Hepatocyte (in vitro differentiated cells): ENCODE data around the gene GABBR2. TPM values are rescaled to one million over a fixed set of nuclear protein-coding genes. Genes with fewer than 3 reads are reported as not detected.

Experiments
- DNase-seq: peaks from one replicate; pipeline ENCODE4 v3.0.0-alpha.2; 2016; ENCODE audit warnings: low spot score
- H2AFZ ChIP-seq: fragments of 200-600 bp; sonication (generic); 2 replicates; pipeline ENCODE4 v1.6.0; 2016; ENCODE audit warnings: antibody characterized with exemption, mild to moderate bottlenecking
- H3K27ac ChIP-seq: fragments of 200-600 bp; sonication (generic); 2 replicates; pipeline ENCODE4 v1.5.1; 2016; ENCODE audit warnings: mild to moderate bottlenecking
- H3K27me3 ChIP-seq: fragments of 200-600 bp; sonication (generic); 2 replicates; pipeline ENCODE4 v1.6.1; 2016
- H3K36me3 ChIP-seq: fragments of 200-600 bp; sonication (generic); replicated peaks from 2 replicates; pipeline ENCODE4 v1.5.1; 2016; ENCODE audit warnings: low read depth; ENCODE audit not compliant: insufficient read depth
- H3K4me1 ChIP-seq: fragments of 200-600 bp; sonication (generic); 2 replicates; pipeline ENCODE4 v1.5.1; 2016; ENCODE audit warnings: mild to moderate bottlenecking, moderate library complexity; ENCODE audit not compliant: insufficient read depth
- H3K4me2 ChIP-seq: fragments of 200-600 bp; sonication (generic); 2 replicates; pipeline ENCODE4 v1.6.0; 2016
- H3K4me3 ChIP-seq: fragments of 200-600 bp; sonication (generic); 2 replicates; pipeline ENCODE4 v1.5.1; 2016; ENCODE audit warnings: mild to moderate bottlenecking
- H3K79me2 ChIP-seq: fragments of 200-600 bp; sonication (generic); 2 replicates; pipeline ENCODE4 v1.6.0; 2017; ENCODE audit warnings: mild to moderate bottlenecking
- H3K9me2 ChIP-seq: fragments of 200-600 bp; sonication (generic); replicated peaks from 2 replicates; pipeline ENCODE4 v1.6.0; 2017; ENCODE audit warnings: mild to moderate bottlenecking; ENCODE audit not compliant: insufficient read depth
- H3K9me3 ChIP-seq: fragments of 200-600 bp; sonication (generic); 2 replicates; pipeline ENCODE4 v1.5.1; 2016; ENCODE audit warnings: low read depth, mild to moderate bottlenecking
- H4K20me1 ChIP-seq: fragments of 200-600 bp; sonication (generic); 2 replicates; pipeline ENCODE4 v1.6.0; 2016; ENCODE audit warnings: mild to moderate bottlenecking; ENCODE audit not compliant: insufficient read depth, poor library complexity, severe bottlenecking
- EZH2 ChIP-seq: fragments of 200-600 bp; sonication (generic); IDR thresholded peaks from 2 replicates; pipeline ENCODE4 v1.6.1; 2016; ENCODE audit warnings: antibody characterized with exemption, mild to moderate bottlenecking, borderline replicate concordance
- EZH2phosphoT487 ChIP-seq: fragments of 200-600 bp; sonication (generic); IDR thresholded peaks from one replicate; pipeline ENCODE4 v1.6.1; 2018; ENCODE audit warnings: antibody characterized with exemption, mild to moderate bottlenecking, low read depth, moderate library complexity; ENCODE audit not compliant: unreplicated experiment, severe bottlenecking
- WGBS: methylation state at CpG from one replicate; pipeline ENCODE4 v1.1.6; 2016; ENCODE audit warnings: low lambda C conversion rate; ENCODE audit errors: missing lambda C conversion rate; 5-methylcytosine and 5-hydroxymethylcytosine counted together
- polyA plus RNA-seq: library from polyadenylated mRNA; unstranded; fragments of >200 nt; fragmentation: Nextera tagmentation; extraction: Ambion mirVana; gene quantifications from 2 replicates; pipeline ENCODE4 v1.2.1, GENCODE V29; 2016
- total RNA-seq: library from RNA; depleted of rRNA; stranded (reverse); fragments of >200 nt; gene quantifications from 2 replicates; pipeline ENCODE4 v1.2.3, GENCODE V29; 2014
- TF ChIP-seq, protein P1 (sequence below): fragments of 200-600 bp; sonication (generic); IDR thresholded peaks from 2 replicates; pipeline ENCODE4 v1.5.1; 2016; ENCODE audit warnings: antibody characterized with exemption, mild to moderate bottlenecking; ENCODE audit not compliant: poor library complexity

GABBR2 gene
- total and polyA plus RNA-seq, 2 experiments from 2014 or later: 0.20 to 0.28 TPM

DNA sequence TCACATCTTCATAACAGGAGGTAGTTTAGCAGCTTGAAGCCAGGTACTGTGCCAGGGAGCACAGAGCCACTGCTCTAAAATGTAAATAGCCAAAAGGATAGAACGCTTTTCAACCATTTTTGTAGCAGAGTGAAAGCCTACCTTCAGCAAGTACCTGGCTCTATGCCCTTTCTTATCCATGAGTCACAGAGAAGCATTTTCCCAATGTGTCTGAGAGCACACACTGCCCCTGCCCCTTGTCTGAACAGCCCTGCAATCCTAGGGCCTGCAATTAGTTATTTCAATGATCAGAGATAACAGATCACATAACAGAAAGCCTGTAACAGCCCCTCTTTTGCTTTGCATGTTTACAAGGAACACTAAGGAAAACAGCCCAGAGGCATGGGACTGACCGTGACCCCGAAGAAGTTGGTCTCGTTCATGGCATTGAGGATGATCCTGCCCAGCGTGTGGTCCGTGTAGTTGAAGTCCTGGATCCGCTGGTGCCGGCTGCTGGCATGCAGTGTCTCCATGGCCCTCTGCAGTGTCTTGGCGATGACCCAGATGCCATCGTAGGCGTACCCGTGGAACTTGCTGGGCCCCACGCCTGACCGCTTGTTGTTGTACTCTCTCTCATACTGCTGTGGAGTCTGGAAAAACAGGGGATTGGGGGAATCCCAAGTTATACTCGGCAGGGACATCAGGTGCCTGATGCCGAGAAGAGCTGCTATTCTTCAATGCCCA is 255.0 kb downstream of the GABBR2 start:
- DNase-seq: no peak
- H3K79me2 ChIP-seq: no peaks in the 10 kb centered on the region
- H3K27me3 ChIP-seq: no peaks in the 10 kb centered on the region
- H3K4me3 ChIP-seq: no peak overlapping the region
- TF ChIP-seq EZH2 (no peak), EZH2phosphoT487 (no peak)
- TF ChIP-seq, protein P1, sequence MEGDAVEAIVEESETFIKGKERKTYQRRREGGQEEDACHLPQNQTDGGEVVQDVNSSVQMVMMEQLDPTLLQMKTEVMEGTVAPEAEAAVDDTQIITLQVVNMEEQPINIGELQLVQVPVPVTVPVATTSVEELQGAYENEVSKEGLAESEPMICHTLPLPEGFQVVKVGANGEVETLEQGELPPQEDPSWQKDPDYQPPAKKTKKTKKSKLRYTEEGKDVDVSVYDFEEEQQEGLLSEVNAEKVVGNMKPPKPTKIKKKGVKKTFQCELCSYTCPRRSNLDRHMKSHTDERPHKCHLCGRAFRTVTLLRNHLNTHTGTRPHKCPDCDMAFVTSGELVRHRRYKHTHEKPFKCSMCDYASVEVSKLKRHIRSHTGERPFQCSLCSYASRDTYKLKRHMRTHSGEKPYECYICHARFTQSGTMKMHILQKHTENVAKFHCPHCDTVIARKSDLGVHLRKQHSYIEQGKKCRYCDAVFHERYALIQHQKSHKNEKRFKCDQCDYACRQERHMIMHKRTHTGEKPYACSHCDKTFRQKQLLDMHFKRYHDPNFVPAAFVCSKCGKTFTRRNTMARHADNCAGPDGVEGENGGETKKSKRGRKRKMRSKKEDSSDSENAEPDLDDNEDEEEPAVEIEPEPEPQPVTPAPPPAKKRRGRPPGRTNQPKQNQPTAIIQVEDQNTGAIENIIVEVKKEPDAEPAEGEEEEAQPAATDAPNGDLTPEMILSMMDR: no peak
- no peaks in the 10 kb centered on the region for H3K36me3 ChIP-seq
- H4K20me1 ChIP-seq: no peaks in the 10 kb centered on the region
- WGBS: 83% methylated on average over 16 of the region's 16 CpGs
- H3K9me3 ChIP-seq: no peaks in the 10 kb centered on the region
- no peaks in the 10 kb centered on the region for H3K9me2 ChIP-seq
- no peaks in the 10 kb centered on the region for H3K4me1 ChIP-seq
- no peak overlapping the region for H3K4me2 ChIP-seq
- H3K27ac ChIP-seq: no peak overlapping the region
- no peak overlapping the region for H2AFZ ChIP-seq

DNA sequence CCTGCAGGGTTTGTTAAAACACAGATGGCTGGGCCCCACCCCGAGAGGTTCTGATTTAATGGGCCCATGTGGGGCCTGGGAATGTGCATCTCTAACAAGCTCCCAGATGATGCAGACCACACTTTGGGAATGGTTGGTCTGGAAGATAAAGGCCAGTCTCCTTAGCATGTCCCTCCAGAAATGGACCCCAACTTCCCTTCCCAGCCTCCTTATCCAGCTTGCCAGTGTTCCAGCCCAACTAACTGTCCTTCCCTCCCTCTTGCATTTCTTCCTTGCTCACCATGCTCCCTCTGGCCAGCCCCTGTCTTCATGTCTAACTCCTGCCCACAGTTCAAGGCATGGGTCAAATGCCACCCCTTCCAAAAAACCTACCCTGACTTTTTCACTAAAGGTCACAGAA is 257.2 kb downstream of the GABBR2 start:
- Histone ChIP-seq H3K9me3 (no peaks in the 10 kb centered on the region), H2AFZ (no peak overlapping the region), H3K4me3 (no peak overlapping the region), H4K20me1 (no peaks in the 10 kb centered on the region), H3K27ac (no peak overlapping the region), H3K79me2 (no peaks in the 10 kb centered on the region), H3K4me2 (no peak overlapping the region), H3K36me3 (no peaks in the 10 kb centered on the region), H3K9me2 (no peaks in the 10 kb centered on the region), H3K27me3 (no peaks in the 10 kb centered on the region), H3K4me1 (no peaks in the 10 kb centered on the region)
- no peak for DNase-seq
- TF ChIP-seq, protein P1: no peak
- TF ChIP-seq EZH2: no peak
- WGBS: 83% methylated on average over 1 of the region's 1 CpG

DNA sequence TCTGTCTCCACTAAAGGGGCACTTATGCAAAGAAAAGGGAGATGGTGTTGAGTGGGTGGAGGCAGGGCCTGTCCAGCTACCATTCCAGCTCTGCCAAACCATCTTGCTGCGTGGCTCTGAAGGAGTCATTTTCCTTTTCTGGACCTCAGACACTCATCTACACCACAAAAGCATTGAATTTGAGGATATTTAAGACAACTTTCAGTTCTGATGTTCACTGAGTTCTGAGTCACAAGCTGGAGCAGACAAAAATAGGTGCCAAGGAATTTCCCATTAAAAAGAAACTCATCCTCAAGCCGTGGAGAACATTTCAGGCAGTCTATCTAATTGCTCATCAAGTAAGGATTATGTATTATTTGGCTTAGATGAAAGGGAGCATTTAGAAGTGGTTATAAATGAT is 258.2 kb downstream of the GABBR2 start:
- no peak for DNase-seq
- 70% methylated on average over 2 of the region's 2 CpGs for WGBS
- Histone ChIP-seq H2AFZ (no peak overlapping the region), H3K4me3 (no peak overlapping the region), H3K9me2 (no peaks in the 10 kb centered on the region), H3K27me3 (no peaks in the 10 kb centered on the region), H3K36me3 (no peaks in the 10 kb centered on the region), H4K20me1 (no peaks in the 10 kb centered on the region), H3K4me1 (no peaks in the 10 kb centered on the region), H3K79me2 (no peaks in the 10 kb centered on the region), H3K4me2 (no peak overlapping the region), H3K27ac (no peak overlapping the region), H3K9me3 (no peaks in the 10 kb centered on the region)
- TF ChIP-seq EZH2: no peak
- TF ChIP-seq, protein P1: no peak
- no peak for TF ChIP-seq EZH2phosphoT487

DNA sequence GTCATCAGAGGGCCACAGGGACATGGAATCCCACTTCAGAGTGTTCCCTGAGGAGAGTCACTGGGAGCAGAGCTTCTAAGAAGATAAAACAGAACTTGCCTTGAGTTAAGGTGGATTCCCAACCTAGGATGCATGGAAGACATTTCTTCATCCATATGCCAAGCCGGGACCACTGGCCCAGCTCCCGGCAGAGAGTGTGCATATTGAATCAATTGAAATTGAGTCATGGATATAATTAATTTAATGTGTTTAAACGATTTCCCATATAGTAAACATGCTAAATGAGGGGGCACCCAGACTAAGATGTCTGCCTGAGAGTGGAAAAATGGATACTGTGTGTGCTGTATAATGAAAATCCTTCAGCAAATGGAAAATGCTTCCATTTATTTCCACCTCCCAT is 258.9 kb downstream of the GABBR2 start:
- no peak for DNase-seq
- H3K9me2 ChIP-seq: no peaks in the 10 kb centered on the region
- H3K36me3 ChIP-seq: no peaks in the 10 kb centered on the region
- H2AFZ ChIP-seq: no peak overlapping the region
- no peaks in the 10 kb centered on the region for H3K9me3 ChIP-seq
- TF ChIP-seq EZH2phosphoT487 (no peak), EZH2 (no peak)
- TF ChIP-seq, protein P1: no peak
- no peaks in the 10 kb centered on the region for H3K79me2 ChIP-seq
- H3K4me3 ChIP-seq: no peak overlapping the region
- no peaks in the 10 kb centered on the region for H3K4me1 ChIP-seq
- WGBS: 79% methylated on average over 3 of the region's 3 CpGs
- no peaks in the 10 kb centered on the region for H4K20me1 ChIP-seq
- no peak overlapping the region for H3K27ac ChIP-seq
- H3K4me2 ChIP-seq: no peak overlapping the region
- H3K27me3 ChIP-seq: no peaks in the 10 kb centered on the region
